SK-N-SH (cell line): ENCODE measurements around the gene ASCL5. TPM values are rescaled to one million over a fixed set of nuclear protein-coding genes. Genes with fewer than 3 reads are reported as not detected.

Experiments used
- CTCF ChIA-PET: fragments of 300-600, 350-600 bp; formaldehyde crosslinking; extraction: SDS; loops from one replicate; lab custom pipeline; 2021; lab: Yijun Ruan, JAX
- POLR2A ChIA-PET: fragments of 350-600 bp; sonication (Branson Sonifier 250); formaldehyde crosslinking; extraction: SDS; loops from one replicate; lab custom pipeline; 2020; ENCODE audit warnings: antibody characterized with exemption, inconsistent platforms; lab: Yijun Ruan, JAX
- DNase-seq: peaks from one replicate; pipeline ENCODE4 v3.0.0; 2012
- H2AFZ ChIP-seq: fragments of 200-600 bp; sonication (generic); 2 replicates; pipeline ENCODE4 v1.8.1; 2016; ENCODE audit warnings: antibody characterized with exemption, mild to moderate bottlenecking, low read depth
- H3F3A ChIP-seq: fragments of 200-600 bp; sonication (generic); replicated peaks from 2 replicates; pipeline ENCODE3; 2016; ENCODE audit warnings: antibody characterized with exemption, mild to moderate bottlenecking; ENCODE audit not compliant: insufficient read depth
- H3K27ac ChIP-seq, 2 experiments: fragments of 200-500 bp in 1 of 2; fragments of 200-600 bp in 1 of 2; sonication (Bioruptor generic) in 1 of 2; sonication (generic), shearing (Covaris generic) in 1 of 2; 2 replicates each; pipeline versions ENCODE4 v1.5.1 to v1.6.1; 2014 to 2016; ENCODE audit warnings: low read depth in 2 of 2, inconsistent platforms in 1 of 2, low read length in 1 of 2, mild to moderate bottlenecking in 1 of 2, mixed read lengths in 1 of 2
- H3K27me3 ChIP-seq: fragments of 200-600 bp; sonication (generic), shearing (Covaris generic); 2 replicates; pipeline ENCODE4 v1.6.1; 2016; ENCODE audit warnings: mixed run types; ENCODE audit not compliant: insufficient read depth
- H3K36me3 ChIP-seq, 2 experiments: fragments of 200-500 bp in 1 of 2; fragments of 200-600 bp in 1 of 2; sonication (Bioruptor generic) in 1 of 2; sonication (generic) in 1 of 2; replicated peaks in 1 of 2; 2 replicates each; pipeline versions ENCODE3 to v1.5.1; 2014 to 2016; ENCODE audit warnings: low read length in 1 of 2, mild to moderate bottlenecking in 1 of 2; ENCODE audit not compliant: insufficient read depth in 2 of 2, control insufficient read depth in 1 of 2
- H3K4me1 ChIP-seq, 2 experiments: fragments of 200-500 bp in 1 of 2; fragments of 200-600 bp in 1 of 2; sonication (Bioruptor generic) in 1 of 2; sonication (generic), shearing (Covaris generic) in 1 of 2; 2 replicates each; pipeline versions ENCODE4 v1.5.1 to v1.6.1; 2014 to 2016; ENCODE audit warnings: low read depth in 1 of 2, low read length in 1 of 2, mixed run types in 1 of 2; ENCODE audit not compliant: insufficient read depth in 2 of 2, control insufficient read depth in 1 of 2
- H3K4me2 ChIP-seq: fragments of 200-600 bp; sonication (generic), shearing (Covaris generic); 2 replicates; pipeline ENCODE4 v1.6.1; 2017; ENCODE audit warnings: mixed run types
- H3K4me3 ChIP-seq, 2 experiments: fragments of 200-500 bp in 1 of 2; fragments of 200-600 bp in 1 of 2; sonication (Bioruptor generic) in 1 of 2; sonication (generic), shearing (Covaris generic) in 1 of 2; 2 replicates each; pipeline versions ENCODE4 v1.5.1 to v1.8.1; 2014 to 2016; ENCODE audit warnings: low read depth in 2 of 2, inconsistent platforms in 1 of 2, low read length in 1 of 2, mild to moderate bottlenecking in 1 of 2, mixed read lengths in 1 of 2, moderate library complexity in 1 of 2
- H3K79me2 ChIP-seq: fragments of 200-600 bp; sonication (generic); 2 replicates; pipeline ENCODE4 v1.8.1; 2017; ENCODE audit warnings: mild to moderate bottlenecking; ENCODE audit not compliant: insufficient read depth
- H3K9ac ChIP-seq: fragments of 200-600 bp; sonication (generic); 2 replicates; pipeline ENCODE4 v1.6.1; 2017; ENCODE audit warnings: mixed run types
- H3K9me2 ChIP-seq: fragments of 200-600 bp; sonication (generic); 2 replicates; pipeline ENCODE4 v1.6.1; 2017; ENCODE audit warnings: mixed run types
- H3K9me3 ChIP-seq: fragments of 200-600 bp; sonication (generic); 2 replicates; pipeline ENCODE4 v1.6.1; 2017; ENCODE audit warnings: mixed run types, mild to moderate bottlenecking, moderate library complexity
- H4K20me1 ChIP-seq: fragments of 200-600 bp; sonication (generic); 2 replicates; pipeline ENCODE4 v1.6.1; 2017; ENCODE audit warnings: mild to moderate bottlenecking, mixed run types; ENCODE audit not compliant: insufficient read depth
- CHD2 ChIP-seq: fragments of 150-350 bp; IDR thresholded peaks from 2 replicates; pipeline ENCODE4 v1.6.1; 2018; ENCODE audit warnings: low read length; ENCODE audit not compliant: partially characterized antibody
- EP300 ChIP-seq, 2 experiments: IDR thresholded peaks; 2 replicates each; pipeline versions ENCODE4 v1.4.0 to v1.6.1; 2012; ENCODE audit warnings: borderline replicate concordance in 1 of 2, low read depth in 1 of 2, low read length in 1 of 2
- EZH2phosphoT487 ChIP-seq: fragments of 200-600 bp; sonication (generic); IDR thresholded peaks from 2 replicates; pipeline ENCODE4 v1.6.1; 2017; ENCODE audit warnings: low read depth, mixed run types, mild to moderate bottlenecking, antibody characterized with exemption, moderate library complexity, borderline replicate concordance
- FOSL2 ChIP-seq: IDR thresholded peaks from 2 replicates; pipeline ENCODE4 v1.4.0; 2012; ENCODE audit warnings: low read depth, mild to moderate bottlenecking, moderate library complexity, borderline replicate concordance
- FOXJ3 ChIP-seq: sonication (generic); formaldehyde crosslinking; IDR thresholded peaks from 2 replicates; pipeline ENCODE4 v1.5.1; 2020; ENCODE audit warnings: mild to moderate bottlenecking, missing genetic modification reagents
- FOXM1 ChIP-seq: IDR thresholded peaks from 2 replicates; pipeline ENCODE4 v1.4.0; 2012; ENCODE audit warnings: low read depth, mild to moderate bottlenecking
- GABPA ChIP-seq: IDR thresholded peaks from 2 replicates; pipeline ENCODE4 v1.4.0; 2012; ENCODE audit warnings: low read depth, mild to moderate bottlenecking
- JUND ChIP-seq: IDR thresholded peaks from 2 replicates; pipeline ENCODE4 v1.4.0; 2012
- NFIC ChIP-seq: IDR thresholded peaks from 2 replicates; pipeline ENCODE4 v1.4.0; 2012; ENCODE audit warnings: borderline replicate concordance
- NRF1 ChIP-seq: IDR thresholded peaks from 2 replicates; pipeline ENCODE4 v1.6.1; 2012; ENCODE audit warnings: low read depth, mild to moderate bottlenecking, low read length
- POLR2AphosphoS5 ChIP-seq: IDR thresholded peaks from 2 replicates; pipeline ENCODE4 v1.6.1; 2012; ENCODE audit warnings: low read depth, low read length
- RAD21 ChIP-seq: IDR thresholded peaks from 2 replicates; pipeline ENCODE4 v1.6.1; 2012; ENCODE audit warnings: mild to moderate bottlenecking, low read length
- RCOR1 ChIP-seq: fragments of 150-350 bp; IDR thresholded peaks from 2 replicates; pipeline ENCODE4 v1.6.1; 2017; ENCODE audit warnings: antibody characterized with exemption, low read length
- RXRA ChIP-seq: IDR thresholded peaks from 2 replicates; pipeline ENCODE4 v1.4.0; 2012; ENCODE audit warnings: low read depth, mild to moderate bottlenecking, borderline replicate concordance
- SIN3A ChIP-seq: IDR thresholded peaks from 2 replicates; pipeline ENCODE4 v1.6.1; 2012; ENCODE audit warnings: low read depth, mild to moderate bottlenecking, low read length, moderate library complexity, borderline replicate concordance
- TAF1 ChIP-seq: IDR thresholded peaks from 2 replicates; pipeline ENCODE4 v1.6.1; 2012; ENCODE audit warnings: low read depth, mild to moderate bottlenecking, low read length, moderate library complexity, borderline replicate concordance
- TEAD4 ChIP-seq: IDR thresholded peaks from 2 replicates; pipeline ENCODE4 v1.4.0; 2012; ENCODE audit warnings: mild to moderate bottlenecking, borderline replicate concordance; ENCODE audit not compliant: insufficient read depth
- YY1 ChIP-seq: IDR thresholded peaks from 2 replicates; pipeline ENCODE4 v1.4.0; 2012; ENCODE audit warnings: low read depth, mild to moderate bottlenecking
- WGBS: methylation state at CpG from one replicate; pipeline ENCODE4 v1.1.6; 2017; ENCODE audit warnings: low lambda C conversion rate; 5-methylcytosine and 5-hydroxymethylcytosine counted together
- polyA plus RNA-seq, 3 experiments: library from polyadenylated mRNA; depleted of rRNA; stranded (reverse); fragments of >200 nt; gene quantifications; 2 replicates each; pipeline ENCODE4 v1.2.3, GENCODE V29; 2012
- TF ChIP-seq, protein P1 (sequence below): IDR thresholded peaks from 2 replicates; pipeline ENCODE4; 2012
- TF ChIP-seq, protein P2 (sequence below): fragments of 200-600 bp; sonication (generic); IDR thresholded peaks from 2 replicates; pipeline ENCODE4 v1.6.1; 2017; ENCODE audit warnings: antibody characterized with exemption, mild to moderate bottlenecking, moderate library complexity
- TF ChIP-seq, protein P3 (sequence below): fragments of 150-350 bp; IDR thresholded peaks from 2 replicates; pipeline ENCODE4 v1.6.1; 2016; ENCODE audit warnings: mild to moderate bottlenecking, low read depth, low read length
- TF ChIP-seq, protein P4 (sequence below): IDR thresholded peaks from 2 replicates; pipeline ENCODE4 v1.4.0; 2012; ENCODE audit warnings: low read depth
- TF ChIP-seq, protein P5 (sequence below): IDR thresholded peaks from 2 replicates; pipeline ENCODE4 v1.4.0; 2012; ENCODE audit warnings: low read depth, borderline replicate concordance
- TF ChIP-seq, protein P6 (sequence below): fragments of 150-350 bp; IDR thresholded peaks from 2 replicates; pipeline ENCODE4 v1.6.1; 2017; ENCODE audit warnings: antibody characterized with exemption, low read length, low read depth, borderline replicate concordance

The ASCL5 gene, protein sequence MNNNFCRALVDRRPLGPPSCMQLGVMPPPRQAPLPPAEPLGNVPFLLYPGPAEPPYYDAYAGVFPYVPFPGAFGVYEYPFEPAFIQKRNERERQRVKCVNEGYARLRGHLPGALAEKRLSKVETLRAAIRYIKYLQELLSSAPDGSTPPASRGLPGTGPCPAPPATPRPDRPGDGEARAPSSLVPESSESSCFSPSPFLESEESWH
- 0.05 TPM in 1 of 2 replicates, not detected in the other for polyA plus RNA-seq (2012; rRNA removed)
- polyA plus RNA-seq (2012; cell fraction: cytosol; rRNA removed): not detected in 2 replicates
- 0.04 and 0.06 TPM in 2 replicates for polyA plus RNA-seq (2012; cell fraction: nucleus; rRNA removed)

DNA sequence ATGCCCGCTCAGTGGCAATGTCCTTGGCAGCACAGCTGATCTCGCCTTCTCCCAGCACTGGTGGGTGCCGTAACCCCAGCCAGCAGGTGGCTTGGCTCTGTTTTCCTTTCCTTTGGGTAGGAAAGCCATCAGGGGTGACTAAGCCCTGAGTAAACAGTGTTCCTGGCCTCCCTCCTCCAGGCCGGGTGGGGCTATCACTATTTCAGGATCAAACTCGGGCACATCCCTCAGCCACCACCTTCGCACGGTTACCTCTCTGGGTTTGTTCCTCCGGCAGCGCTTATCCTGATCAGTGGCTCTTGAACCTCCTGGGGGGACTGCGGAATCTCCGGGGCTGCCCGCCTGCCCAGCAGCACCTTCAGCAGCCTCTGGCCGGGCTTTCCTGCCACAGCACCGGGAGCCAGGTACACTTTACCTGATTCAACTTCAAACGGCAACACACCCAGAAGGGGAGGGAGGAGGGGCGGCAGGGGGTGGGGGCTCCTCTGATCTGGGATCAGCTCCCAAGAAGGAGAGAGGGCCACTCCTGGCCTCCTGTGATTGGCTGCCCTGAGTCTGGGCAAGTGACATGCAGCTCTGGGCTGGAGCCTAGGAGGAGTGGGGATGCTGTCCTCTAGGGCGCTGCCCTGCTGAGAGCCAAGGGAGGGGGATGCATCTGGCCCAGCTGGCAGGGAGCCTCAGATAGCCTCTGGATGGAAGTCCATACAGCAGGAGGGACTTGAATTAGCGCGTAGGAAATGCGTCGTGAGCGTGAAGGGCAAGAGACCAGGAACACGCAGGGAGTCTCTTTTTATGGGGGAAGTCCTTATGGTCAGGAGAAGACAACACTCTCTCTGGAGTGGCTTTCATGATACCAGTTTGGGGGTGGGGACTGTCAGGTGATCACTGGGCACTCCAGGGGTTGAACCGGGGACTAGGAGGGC is at the start of gene ASCL5:
ASCL5 (minus strand) TSS at position 353 of the 923 bp plus-strand sequence. CDS start 11,812 bp downstream, outside the sequence.
- ChIA-PET CTCF (interaction anchor here (1.1 to 1.4 kb wide), 2 partner anchors 11 to 95 kb away, joined by 4 to 5 read pairs; no protein-coding TSS in a partner anchor), POLR2A (no interaction called here)
- H3K4me2 ChIP-seq: no peak within 1 kb of the TSS
- H3K79me2 ChIP-seq: no peaks in the 10 kb centered on the region
- peaks cover 30% of the 10 kb centered on the region; the same call in 1 of the 2 replicates for H3K27me3 ChIP-seq
- no peak within 1 kb of the TSS for H3K27ac ChIP-seq
- H4K20me1 ChIP-seq: no peaks in the 10 kb centered on the region
- no peak within 1 kb of the TSS for H3K4me3 ChIP-seq
- no peaks in the 10 kb centered on the region for H3F3A ChIP-seq
- no peak within 1 kb of the TSS for H3K9ac ChIP-seq
- no peak within 1 kb of the TSS for H2AFZ ChIP-seq
- no peaks in the 10 kb centered on the region for H3K9me3 ChIP-seq
- no peaks in the 10 kb centered on the region; a peak in 1 of 4 replicates for H3K4me1 ChIP-seq
- DNase-seq: peak; percentile 44
- no peaks in the 10 kb centered on the region for H3K36me3 ChIP-seq
- H3K9me2 ChIP-seq: no peaks in the 10 kb centered on the region
- 79% methylated on average over 21 of the region's 24 CpGs for WGBS
- no peak for TF ChIP-seq TAF1
- TF ChIP-seq, protein P1, sequence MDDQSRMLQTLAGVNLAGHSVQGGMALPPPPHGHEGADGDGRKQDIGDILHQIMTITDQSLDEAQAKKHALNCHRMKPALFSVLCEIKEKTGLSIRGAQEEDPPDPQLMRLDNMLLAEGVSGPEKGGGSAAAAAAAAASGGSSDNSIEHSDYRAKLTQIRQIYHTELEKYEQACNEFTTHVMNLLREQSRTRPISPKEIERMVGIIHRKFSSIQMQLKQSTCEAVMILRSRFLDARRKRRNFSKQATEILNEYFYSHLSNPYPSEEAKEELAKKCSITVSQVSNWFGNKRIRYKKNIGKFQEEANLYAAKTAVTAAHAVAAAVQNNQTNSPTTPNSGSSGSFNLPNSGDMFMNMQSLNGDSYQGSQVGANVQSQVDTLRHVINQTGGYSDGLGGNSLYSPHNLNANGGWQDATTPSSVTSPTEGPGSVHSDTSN: no peak
- no peak for TF ChIP-seq FOXM1
- TF ChIP-seq, protein P2, sequence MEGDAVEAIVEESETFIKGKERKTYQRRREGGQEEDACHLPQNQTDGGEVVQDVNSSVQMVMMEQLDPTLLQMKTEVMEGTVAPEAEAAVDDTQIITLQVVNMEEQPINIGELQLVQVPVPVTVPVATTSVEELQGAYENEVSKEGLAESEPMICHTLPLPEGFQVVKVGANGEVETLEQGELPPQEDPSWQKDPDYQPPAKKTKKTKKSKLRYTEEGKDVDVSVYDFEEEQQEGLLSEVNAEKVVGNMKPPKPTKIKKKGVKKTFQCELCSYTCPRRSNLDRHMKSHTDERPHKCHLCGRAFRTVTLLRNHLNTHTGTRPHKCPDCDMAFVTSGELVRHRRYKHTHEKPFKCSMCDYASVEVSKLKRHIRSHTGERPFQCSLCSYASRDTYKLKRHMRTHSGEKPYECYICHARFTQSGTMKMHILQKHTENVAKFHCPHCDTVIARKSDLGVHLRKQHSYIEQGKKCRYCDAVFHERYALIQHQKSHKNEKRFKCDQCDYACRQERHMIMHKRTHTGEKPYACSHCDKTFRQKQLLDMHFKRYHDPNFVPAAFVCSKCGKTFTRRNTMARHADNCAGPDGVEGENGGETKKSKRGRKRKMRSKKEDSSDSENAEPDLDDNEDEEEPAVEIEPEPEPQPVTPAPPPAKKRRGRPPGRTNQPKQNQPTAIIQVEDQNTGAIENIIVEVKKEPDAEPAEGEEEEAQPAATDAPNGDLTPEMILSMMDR: peak; percentile 21; the same call in 1 of the 2 replicates
- TF ChIP-seq, protein P3, sequence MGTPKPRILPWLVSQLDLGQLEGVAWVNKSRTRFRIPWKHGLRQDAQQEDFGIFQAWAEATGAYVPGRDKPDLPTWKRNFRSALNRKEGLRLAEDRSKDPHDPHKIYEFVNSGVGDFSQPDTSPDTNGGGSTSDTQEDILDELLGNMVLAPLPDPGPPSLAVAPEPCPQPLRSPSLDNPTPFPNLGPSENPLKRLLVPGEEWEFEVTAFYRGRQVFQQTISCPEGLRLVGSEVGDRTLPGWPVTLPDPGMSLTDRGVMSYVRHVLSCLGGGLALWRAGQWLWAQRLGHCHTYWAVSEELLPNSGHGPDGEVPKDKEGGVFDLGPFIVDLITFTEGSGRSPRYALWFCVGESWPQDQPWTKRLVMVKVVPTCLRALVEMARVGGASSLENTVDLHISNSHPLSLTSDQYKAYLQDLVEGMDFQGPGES: no peak
- TF ChIP-seq NRF1: no peak
- TF ChIP-seq, protein P4, sequence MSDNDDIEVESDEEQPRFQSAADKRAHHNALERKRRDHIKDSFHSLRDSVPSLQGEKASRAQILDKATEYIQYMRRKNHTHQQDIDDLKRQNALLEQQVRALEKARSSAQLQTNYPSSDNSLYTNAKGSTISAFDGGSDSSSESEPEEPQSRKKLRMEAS: no peak
- TF ChIP-seq EP300 (IDR thresholded peaks at IDR 0.05; ENCODE audit: borderline replicate concordance in 1 of 2, low read depth in 1 of 2, low read length in 1 of 2): no peak
- TF ChIP-seq SIN3A: no peak
- no peak for TF ChIP-seq NFIC
- TF ChIP-seq RCOR1: no peak
- TF ChIP-seq EZH2phosphoT487: no peak
- TF ChIP-seq FOXJ3 (CRISPR knock-in tag): no peak
- TF ChIP-seq RXRA: no peak
- TF ChIP-seq YY1: no peak
- no peak for TF ChIP-seq POLR2AphosphoS5
- no peak for TF ChIP-seq GABPA
- TF ChIP-seq FOSL2: 0 out of 2 replicates have a peak, but pooled peaks have one; percentile 21
- no peak for TF ChIP-seq RAD21
- TF ChIP-seq, protein P5, sequence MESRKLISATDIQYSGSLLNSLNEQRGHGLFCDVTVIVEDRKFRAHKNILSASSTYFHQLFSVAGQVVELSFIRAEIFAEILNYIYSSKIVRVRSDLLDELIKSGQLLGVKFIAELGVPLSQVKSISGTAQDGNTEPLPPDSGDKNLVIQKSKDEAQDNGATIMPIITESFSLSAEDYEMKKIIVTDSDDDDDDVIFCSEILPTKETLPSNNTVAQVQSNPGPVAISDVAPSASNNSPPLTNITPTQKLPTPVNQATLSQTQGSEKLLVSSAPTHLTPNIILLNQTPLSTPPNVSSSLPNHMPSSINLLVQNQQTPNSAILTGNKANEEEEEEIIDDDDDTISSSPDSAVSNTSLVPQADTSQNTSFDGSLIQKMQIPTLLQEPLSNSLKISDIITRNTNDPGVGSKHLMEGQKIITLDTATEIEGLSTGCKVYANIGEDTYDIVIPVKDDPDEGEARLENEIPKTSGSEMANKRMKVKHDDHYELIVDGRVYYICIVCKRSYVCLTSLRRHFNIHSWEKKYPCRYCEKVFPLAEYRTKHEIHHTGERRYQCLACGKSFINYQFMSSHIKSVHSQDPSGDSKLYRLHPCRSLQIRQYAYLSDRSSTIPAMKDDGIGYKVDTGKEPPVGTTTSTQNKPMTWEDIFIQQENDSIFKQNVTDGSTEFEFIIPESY: no peak
- no peak for TF ChIP-seq CHD2
- TF ChIP-seq, protein P6, sequence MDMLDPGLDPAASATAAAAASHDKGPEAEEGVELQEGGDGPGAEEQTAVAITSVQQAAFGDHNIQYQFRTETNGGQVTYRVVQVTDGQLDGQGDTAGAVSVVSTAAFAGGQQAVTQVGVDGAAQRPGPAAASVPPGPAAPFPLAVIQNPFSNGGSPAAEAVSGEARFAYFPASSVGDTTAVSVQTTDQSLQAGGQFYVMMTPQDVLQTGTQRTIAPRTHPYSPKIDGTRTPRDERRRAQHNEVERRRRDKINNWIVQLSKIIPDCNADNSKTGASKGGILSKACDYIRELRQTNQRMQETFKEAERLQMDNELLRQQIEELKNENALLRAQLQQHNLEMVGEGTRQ: no peak
- no peak for TF ChIP-seq JUND
- TF ChIP-seq TEAD4: no peak
